Heart right ventricle (tissue), 16 donors: ENCODE data around the gene USP47. TPM values are rescaled to one million over a fixed set of nuclear protein-coding genes. Genes with fewer than 3 reads are reported as not detected.

Source experiments
- ATAC-seq, 8 donors: fragments of 200-7000 bp; cut with Tn5 transposase; one replicate each; pipeline ENCODE4 v1.9.1; 2020; ENCODE audit warnings: mild to moderate bottlenecking in 8 of 8, moderate library complexity in 8 of 8, moderate number of reproducible peaks in 1 of 8
- DNase-seq, 2 donors: peaks; one replicate each; pipeline ENCODE4 v3.0.0-alpha.2; 2020
- H3K27ac ChIP-seq, 10 donors: fragments of 200-600 bp; sonication (generic) in 2 of 10; one replicate each; pipeline versions ENCODE4 v1.5.0 to v1.8.0; 2020 to 2022; ENCODE audit warnings: mild to moderate bottlenecking in 3 of 10
- H3K27me3 ChIP-seq, 7 donors: fragments of 200-600 bp; one replicate each; pipeline ENCODE4 v1.8.0; 2021 to 2022; ENCODE audit warnings: mild to moderate bottlenecking in 2 of 7
- H3K36me3 ChIP-seq, 9 donors: fragments of 200-600 bp; sonication (generic) in 1 of 9; one replicate each; pipeline versions ENCODE4 v1.5.0 to v1.8.0; 2020 to 2022; ENCODE audit warnings: mild to moderate bottlenecking in 2 of 9
- H3K4me1 ChIP-seq, 9 donors: fragments of 200-600 bp; sonication (generic) in 1 of 9; one replicate each; pipeline versions ENCODE4 v1.5.0 to v1.8.0; 2020 to 2022; ENCODE audit warnings: mild to moderate bottlenecking in 4 of 9
- H3K4me3 ChIP-seq, 10 donors: fragments of 200-600 bp; sonication (generic) in 2 of 10; one replicate each; pipeline versions ENCODE4 v1.5.0 to v1.8.0; 2020 to 2022; ENCODE audit warnings: mild to moderate bottlenecking in 7 of 10, moderate library complexity in 2 of 10
- H3K9me3 ChIP-seq, 11 donors: fragments of 200-600 bp in 10 of 11; sonication (generic) in 2 of 11; one replicate each; pipeline versions ENCODE4 v1.5.0 to v1.8.0; 2013 to 2022; ENCODE audit warnings: mild to moderate bottlenecking in 2 of 11, control low read depth in 1 of 11, moderate library complexity in 1 of 11
- WGBS, 2 donors: extraction: QIAGEN DNeasy Blood & Tissue Kit; methylation state at CpG; one replicate each; pipeline ENCODE4 v1.1.7; 2013; ENCODE audit warnings: inconsistent platforms in 1 of 2; 5-methylcytosine and 5-hydroxymethylcytosine counted together
- intact Hi-C, 10 donors: fragments of 100-400 bp; cut with DNase I; formaldehyde crosslinking; loops; one replicate each; pipeline versions ENCODE4 v1.11.1 to v1.14.2; 2022
- polyA plus RNA-seq, 2 donors: library from polyadenylated mRNA; stranded (reverse); fragments of 200-250 nt; gene quantifications; one replicate each; pipeline ENCODE4 v1.2.3, GENCODE V29; 2013
- total RNA-seq, 10 donors: library from RNA; stranded (reverse); fragmentation: NEBNext Ultra II Directional in 3 of 10; extraction: Animal tissue kit (Norgen Biotek cat#: 25700) in 3 of 10; gene quantifications; one replicate each; pipeline versions ENCODE4 v1.2.1 to v1.2.4, GENCODE V29; 2021 to 2023
- TF ChIP-seq, protein P1 (sequence below), 9 donors: fragments of 200-600 bp; sonication (generic) in 2 of 9; IDR thresholded peaks; one replicate each; pipeline versions ENCODE4 v1.5.0 to v1.8.0; 2021 to 2022; ENCODE audit warnings: antibody characterized with exemption in 9 of 9, mild to moderate bottlenecking in 5 of 9, moderate library complexity in 1 of 9
- donor health status: Arrhythmogenic right ventricular cardiomyopathy.
- donor health status: ischemic (EF 13 %, LVEDD 7.1; RV severe dilation, severe dysfunction).
- donor health status: healthy with polysubstance abuse.
- donor health status: DM: no; HTN: yes; CAD: no.
- donor health status: DM: no; HTN: no; CAD: no.
- donor health status: ischemic (EF 25% LVEDD 6.9; RV normal size, moderate dysfunction).
- donor health status: ischemic (EF 25% LVEDD 5.7; RV mildly dilated, moderate dysfunction).
- donor health status: healthy.
- donor health status: DM: yes; HTN: yes; CAD: no.
- donor health status: Ischemic cardiomyopathy.
- donor health status: ischemic (EF 35%, LVEDD 5.7; RV mildly dilated, moderate dysfunction).
- donor health status: nonischemic (EF 11% LVEDD 7.7; RV severe dilation, severe dysfunction).
- donor health status: DM: yes; HTN: yes; CAD: no.
- donor health status: PGD.
- donor health status: ischemic (EF 29% LVEDD 5.4; RV normal size, mild dysfunction).
- donor health status: nonischemic (EF 23%, LVEDD 6.1; RV moderate dilation, normal function).

USP47 gene
- total and polyA plus RNA-seq, 12 donors, result 30.5 to 56.4 (median 52.5) TPM

- Histone ChIP-seq H3K4me3 (no peak overlapping the region), H3K9me3 (peaks cover 0 to 10% (median 0%) of the 10 kb centered on the region in 11 donors), H3K4me1 (peaks cover 0 to 82% (median 45%) of the 10 kb centered on the region in 9 donors), H3K27me3 (no peaks in the 10 kb centered on the region), H3K36me3 (peaks cover 0 to 42% (median 0%) of the 10 kb centered on the region in 9 donors), H3K27ac (peak overlapping the region in 8 of 10 donors; percentile 47 to 80 (median 68))
- ATAC-seq (peak in 1 of 8 donors; percentile 3), DNase-seq (no peak)
- 86 to 88% methylated on average over 5 of the region's 5 CpGs for WGBS, 2 donors
- TF ChIP-seq, protein P1, sequence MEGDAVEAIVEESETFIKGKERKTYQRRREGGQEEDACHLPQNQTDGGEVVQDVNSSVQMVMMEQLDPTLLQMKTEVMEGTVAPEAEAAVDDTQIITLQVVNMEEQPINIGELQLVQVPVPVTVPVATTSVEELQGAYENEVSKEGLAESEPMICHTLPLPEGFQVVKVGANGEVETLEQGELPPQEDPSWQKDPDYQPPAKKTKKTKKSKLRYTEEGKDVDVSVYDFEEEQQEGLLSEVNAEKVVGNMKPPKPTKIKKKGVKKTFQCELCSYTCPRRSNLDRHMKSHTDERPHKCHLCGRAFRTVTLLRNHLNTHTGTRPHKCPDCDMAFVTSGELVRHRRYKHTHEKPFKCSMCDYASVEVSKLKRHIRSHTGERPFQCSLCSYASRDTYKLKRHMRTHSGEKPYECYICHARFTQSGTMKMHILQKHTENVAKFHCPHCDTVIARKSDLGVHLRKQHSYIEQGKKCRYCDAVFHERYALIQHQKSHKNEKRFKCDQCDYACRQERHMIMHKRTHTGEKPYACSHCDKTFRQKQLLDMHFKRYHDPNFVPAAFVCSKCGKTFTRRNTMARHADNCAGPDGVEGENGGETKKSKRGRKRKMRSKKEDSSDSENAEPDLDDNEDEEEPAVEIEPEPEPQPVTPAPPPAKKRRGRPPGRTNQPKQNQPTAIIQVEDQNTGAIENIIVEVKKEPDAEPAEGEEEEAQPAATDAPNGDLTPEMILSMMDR (IDR thresholded peaks at IDR 0.05), result no peak
- intact Hi-C loops, result loop anchor here in 2 of 10 donors (5.0 kb wide), 2 partner anchors 43 to 78 kb away; partner anchors contain the start of gene DKK3 (in 1 of the 2)
Observed at GRCh38 chr11:11964774-11965150, 123.0 kb downstream of the USP47 start.

GRCh38 chr11:11965192-11965591 is 123.4 kb downstream of the USP47 start:
- TF ChIP-seq, protein P1 (IDR thresholded peaks at IDR 0.05), result no peak
- DNase-seq, result no peak
- intact Hi-C loops, result loop anchor here in 2 of 10 donors (5.0 kb wide), 2 partner anchors 42 to 77 kb away; partner anchors contain the start of gene DKK3 (in 1 of the 2)

GRCh38 chr11:11965656-11966353 is 124.0 kb downstream of the USP47 start:
- Histone ChIP-seq H3K27ac (peak overlapping the region in 3 of 10 donors; percentile 47 to 80 (median 68)), H3K36me3 (peaks cover 0 to 42% (median 0%) of the 10 kb centered on the region in 9 donors), H3K4me1 (peaks cover 0 to 85% (median 51%) of the 10 kb centered on the region in 9 donors), H3K27me3 (no peaks in the 10 kb centered on the region), H3K9me3 (peaks cover 0 to 10% (median 0%) of the 10 kb centered on the region in 11 donors), H3K4me3 (no peak overlapping the region)
- DNase-seq (peak in 1 of 2 donors; percentile 4), ATAC-seq (no peak)
- intact Hi-C loops, result loop anchor here in 2 of 10 donors (5.0 kb wide), 2 partner anchors 41 to 76 kb away; partner anchors contain the start of gene DKK3 (in 1 of the 2)
- TF ChIP-seq, protein P1 (IDR thresholded peaks at IDR 0.05), result no peak
- WGBS, 2 donors, result 79 to 85% methylated on average over 10 of the region's 10 CpGs

More at GRCh38 chr11:11965192-11965591, 123.4 kb downstream of the USP47 start:
- WGBS, 2 donors, result 71 to 79% methylated on average over 3 of the region's 3 CpGs
- no peak overlapping the region for H3K4me3 ChIP-seq
- peaks cover 0 to 10% (median 0%) of the 10 kb centered on the region in 11 donors for H3K9me3 ChIP-seq
- peak in 1 of 8 donors; percentile 5 for ATAC-seq
- no peaks in the 10 kb centered on the region for H3K27me3 ChIP-seq
- H3K27ac ChIP-seq, result peak overlapping the region in 6 of 10 donors; percentile 47 to 80 (median 68)
- H3K4me1 ChIP-seq, result peaks cover 0 to 85% (median 46%) of the 10 kb centered on the region in 9 donors
- H3K36me3 ChIP-seq, result peaks cover 0 to 42% (median 0%) of the 10 kb centered on the region in 9 donors

- H3K36me3 ChIP-seq, result peaks cover 0 to 42% (median 0%) of the 10 kb centered on the region in 9 donors
- no peak overlapping the region for H3K4me3 ChIP-seq
- H3K27ac ChIP-seq, result peak overlapping the region in 1 of 10 donors; percentile 2
- H3K27me3 ChIP-seq, result no peaks in the 10 kb centered on the region
- intact Hi-C loops, result loop anchor here in 2 of 10 donors (5.0 kb wide), 2 partner anchors 41 to 76 kb away; partner anchors contain the start of gene DKK3 (in 1 of the 2)
- ATAC-seq (no peak), DNase-seq (no peak)
- H3K9me3 ChIP-seq, result peaks cover 0 to 8% (median 0%) of the 10 kb centered on the region in 11 donors
- TF ChIP-seq, protein P1 (IDR thresholded peaks at IDR 0.05), result no peak
- peaks cover 0 to 84% (median 54%) of the 10 kb centered on the region in 9 donors for H3K4me1 ChIP-seq
- 90 to 95% methylated on average over 7 of the region's 7 CpGs for WGBS, 2 donors
Observed at GRCh38 chr11:11966354-11966741, 124.6 kb downstream of the USP47 start.
